Right renal pelvis (tissue), 4 donors: ENCODE data around the gene APOBEC3A. TPM values are rescaled to one million over a fixed set of nuclear protein-coding genes. Genes with fewer than 3 reads are reported as not detected.

Experiments used
- polyA plus RNA-seq, 4 donors: library from polyadenylated mRNA; unstranded; fragments of 120-200 nt; gene quantifications; one replicate each; pipeline ENCODE4 v1.2.1, GENCODE V29; 2013; ENCODE audit not compliant: insufficient read length in 4 of 4

The APOBEC3A gene
- polyA plus RNA-seq, 4 donors = not detected

Other genes starting within 250 kb of the APOBEC3A start
- gene SUN2, start 201.6 kb upstream of the APOBEC3A start, polyA plus RNA-seq = 10 to 100 TPM; 54.3 to 67.7 (median 56.6) TPM
- 10 to 100 TPM; 36.4 to 42.1 (median 36.7) TPM for gene DNAL4, start 163.5 kb upstream of the APOBEC3A start, polyA plus RNA-seq
- 1 to 10 TPM; 4.6 to 5.2 (median 4.7) TPM for gene NPTXR, start 113.6 kb upstream of the APOBEC3A start, polyA plus RNA-seq
- 10 to 100 TPM; 37.2 to 47.8 (median 40.3) TPM for gene CBX6, start 85.4 kb upstream of the APOBEC3A start, polyA plus RNA-seq
- 1 to 10 TPM; 5.9 to 8.4 (median 7.6) TPM for gene APOBEC3B, start 24.7 kb downstream of the APOBEC3A start, polyA plus RNA-seq
- gene APOBEC3C, start 56.6 kb downstream of the APOBEC3A start, polyA plus RNA-seq = 10 to 100 TPM in 1 of 4 donors, 1 to 10 TPM in 3; 8.6 to 10.8 (median 9.6) TPM
- 1 to 10 TPM in 3 of 4 donors, under 1 TPM in 1; 0.64 to 1.5 (median 1.1) TPM for gene APOBEC3D, start 63.5 kb downstream of the APOBEC3A start, polyA plus RNA-seq
- 1 to 10 TPM; 5.9 to 9.8 (median 7.2) TPM for gene APOBEC3F, start 83.3 kb downstream of the APOBEC3A start, polyA plus RNA-seq
- 1 to 10 TPM; 6.6 to 9.8 (median 8.1) TPM for gene APOBEC3G, start 119.7 kb downstream of the APOBEC3A start, polyA plus RNA-seq
- gene APOBEC3H, start 139.6 kb downstream of the APOBEC3A start, polyA plus RNA-seq = under 1 TPM in 2 of 4 donors, not detected in 2; 0.20 to 0.27 TPM
- 1 to 10 TPM; 7.6 to 8.9 (median 8.7) TPM for gene CBX7, start 195.1 kb downstream of the APOBEC3A start, polyA plus RNA-seq